Effector CD8-positive, alpha-beta T cell (primary cell): ENCODE measurements around the gene FAM167B.

Source experiments
- DNase-seq: peaks from one replicate; lab custom pipeline; 2025; lab: John Stamatoyannopoulos, UW
- total RNA-seq, 4 experiments: gene quantifications; one replicate each; lab custom pipeline; 2026; lab: John Stamatoyannopoulos, UW

The FAM167B gene
- total RNA-seq = 0.18 to 1.2 (median 0.27) reads per million in 4 experiments

DNA sequence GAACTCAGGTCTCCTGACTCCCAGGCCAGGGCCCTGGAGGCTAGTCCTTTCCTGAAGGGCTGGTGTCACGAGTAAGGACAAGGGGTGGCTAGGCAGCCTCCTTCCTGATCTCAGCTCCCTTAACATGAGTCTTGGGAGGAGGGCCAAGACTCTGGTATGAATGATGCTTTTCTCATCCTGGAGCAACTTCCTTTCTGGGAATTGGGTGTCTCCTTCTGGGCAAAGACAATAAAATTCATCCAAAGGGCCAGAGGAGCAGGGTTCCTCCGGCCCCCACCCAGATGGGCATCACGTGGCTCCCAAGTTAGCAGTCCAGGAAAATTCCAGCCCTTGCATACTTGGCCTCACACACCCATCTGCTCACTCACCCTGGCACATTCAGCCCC lies at the start of gene FAM167B:
Gene FAM167B, plus strand, starts transcription at position 335 of the 386 bp plus-strand sequence. CDS start 200 bp downstream, outside the sequence.
- no peak for DNase-seq

GRCh38 chr1:32197837-32198236 lies 49.2 kb upstream of the FAM167B start:
- no peak for DNase-seq

DNA sequence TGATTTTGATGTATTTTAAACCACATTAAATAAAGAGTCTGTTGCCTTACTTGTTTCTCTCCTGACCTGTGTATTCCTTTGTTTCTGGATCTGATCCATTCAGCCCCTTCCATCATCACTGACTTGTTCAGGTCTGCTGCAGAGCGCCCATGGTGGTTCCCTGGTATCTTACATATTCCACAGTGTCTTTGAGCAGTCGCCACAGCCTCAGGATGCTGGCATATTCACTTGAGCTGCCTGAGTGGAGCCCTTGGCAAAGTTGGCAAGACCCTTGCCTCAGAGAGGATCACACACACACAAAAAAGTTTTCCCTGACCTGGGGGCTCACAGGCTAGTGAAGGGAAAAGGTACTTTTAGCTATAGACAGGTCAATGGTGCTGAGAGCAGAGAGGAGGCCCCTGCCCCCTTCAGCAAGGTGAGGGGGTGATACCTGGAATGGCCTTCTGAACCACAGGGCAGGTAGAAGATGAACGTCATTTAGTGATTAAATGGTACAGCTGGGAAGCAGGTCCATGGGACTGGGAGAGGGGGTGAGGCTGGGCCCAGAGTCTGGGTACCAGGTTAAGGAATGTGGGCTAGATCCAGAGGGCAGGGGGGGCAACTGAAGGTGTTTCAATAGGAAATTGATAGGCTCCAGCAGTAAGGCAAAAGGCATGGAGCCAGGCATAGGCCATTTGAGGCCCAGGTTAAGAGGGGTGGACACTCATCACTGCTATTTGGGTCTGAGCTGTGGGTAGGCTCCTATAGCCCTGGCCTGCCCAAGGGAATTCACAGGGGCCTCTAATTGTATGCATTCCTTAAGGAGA lies 48.6 kb upstream of the FAM167B start:
- no peak for DNase-seq

- no peak for DNase-seq
Observed at GRCh38 chr1:32199043-32199716, 47.8 kb upstream of the FAM167B start.

DNA sequence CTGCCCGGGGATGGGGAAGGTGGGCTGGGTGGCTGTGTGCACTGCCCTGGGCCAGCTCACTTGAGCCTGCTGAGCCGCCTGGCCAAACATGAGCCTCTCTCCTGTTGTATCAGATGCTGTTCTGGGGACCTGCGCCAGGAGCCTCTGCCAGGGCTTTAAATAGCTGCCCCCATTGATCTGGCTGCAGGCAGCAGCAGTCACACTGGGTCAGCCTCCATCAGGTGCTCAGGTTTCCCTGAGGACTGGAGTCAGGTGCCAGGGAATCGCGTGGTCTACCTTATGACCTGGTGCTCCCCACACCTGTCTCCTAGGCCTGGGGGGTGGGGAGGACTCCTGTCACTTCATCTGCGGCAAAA lies 47.3 kb upstream of the FAM167B start:
- no peak for DNase-seq

- DNase-seq = peak; percentile 51
Observed at GRCh38 chr1:32200226-32201010, 46.6 kb upstream of the FAM167B start, which contains the start of gene CCDC28B. TSS of gene CCDC28B (plus strand) at chr1:32200595. CDS start at chr1:32201936, 1,341 bp downstream.

- peak; percentile 71 for DNase-seq
Observed at GRCh38 chr1:32201011-32201855, 45.8 kb upstream of the FAM167B start.

DNA sequence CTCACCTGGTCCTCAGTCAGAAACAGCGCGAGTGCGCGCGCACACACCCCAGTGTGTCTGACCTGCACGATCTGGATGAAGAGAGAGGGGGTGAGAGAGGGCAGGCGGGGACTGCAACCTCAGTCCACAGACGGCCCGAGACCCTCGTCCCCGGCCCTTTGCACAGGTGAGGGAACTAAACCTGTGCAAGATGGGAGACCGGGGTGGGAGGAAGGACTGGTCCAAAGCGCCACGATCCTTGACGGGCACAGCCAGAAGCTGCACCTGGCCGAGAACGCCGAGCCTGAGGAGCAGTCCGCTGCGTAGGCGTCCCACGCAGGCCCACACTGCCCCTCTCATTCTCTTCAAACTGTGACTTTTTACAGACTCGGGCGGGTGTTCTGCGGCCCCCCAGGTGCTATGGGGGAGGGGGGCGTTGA lies 42.1 kb upstream of the FAM167B start:
- no peak for DNase-seq

DNA sequence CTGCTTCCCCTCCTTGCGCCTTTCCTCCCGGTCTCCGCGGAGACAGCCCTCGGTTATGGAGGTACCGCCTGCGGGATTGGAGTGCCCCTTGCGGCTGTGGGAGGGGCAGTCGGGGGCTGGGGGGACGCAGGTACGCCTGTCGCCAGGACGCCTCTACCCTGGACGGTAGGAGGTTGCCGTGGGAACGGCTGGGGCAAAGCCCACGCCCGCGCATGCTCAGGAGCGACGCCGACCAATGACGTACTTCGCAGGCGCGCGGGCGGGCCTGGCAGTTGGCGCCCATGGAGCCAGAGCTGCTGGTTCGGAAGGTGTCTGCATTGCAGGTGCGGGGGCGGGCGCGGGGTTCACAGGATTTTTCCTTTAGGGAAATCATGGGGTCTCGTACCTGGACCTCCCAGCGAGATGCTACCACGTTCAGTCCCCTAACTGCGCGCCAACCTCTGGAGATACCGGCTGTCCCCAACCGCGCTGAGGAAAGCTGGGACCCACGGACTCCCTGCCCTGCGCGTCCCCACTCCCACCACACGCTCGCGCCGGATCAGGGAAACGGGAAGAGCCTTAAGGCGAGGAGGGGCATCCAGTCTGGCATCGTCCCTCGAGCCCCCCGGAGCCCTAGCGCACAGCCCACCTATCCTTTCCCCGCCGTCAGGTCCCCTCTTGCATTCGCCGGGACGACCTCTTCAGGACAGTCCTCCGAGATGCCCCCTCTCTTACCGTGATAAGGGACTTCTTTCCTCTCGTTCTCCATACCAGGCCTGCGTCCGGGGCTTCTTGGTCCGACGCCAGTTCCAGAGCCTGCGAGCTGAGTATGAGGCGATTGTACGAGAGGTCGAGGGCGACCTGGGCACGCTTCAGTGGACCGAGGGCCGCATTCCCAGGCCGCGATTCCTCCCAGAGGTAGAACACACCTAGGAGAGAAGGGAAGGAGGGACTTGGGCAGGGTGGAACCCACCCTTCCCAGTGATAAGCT lies 41.3 kb upstream of the FAM167B start, which contains the start of gene IQCC:
Gene IQCC, plus strand, starts transcription at position 271 of the 970 bp plus-strand sequence. Its CDS starts 11 bp downstream, at position 282.
- peak; percentile 81 for DNase-seq

DNA sequence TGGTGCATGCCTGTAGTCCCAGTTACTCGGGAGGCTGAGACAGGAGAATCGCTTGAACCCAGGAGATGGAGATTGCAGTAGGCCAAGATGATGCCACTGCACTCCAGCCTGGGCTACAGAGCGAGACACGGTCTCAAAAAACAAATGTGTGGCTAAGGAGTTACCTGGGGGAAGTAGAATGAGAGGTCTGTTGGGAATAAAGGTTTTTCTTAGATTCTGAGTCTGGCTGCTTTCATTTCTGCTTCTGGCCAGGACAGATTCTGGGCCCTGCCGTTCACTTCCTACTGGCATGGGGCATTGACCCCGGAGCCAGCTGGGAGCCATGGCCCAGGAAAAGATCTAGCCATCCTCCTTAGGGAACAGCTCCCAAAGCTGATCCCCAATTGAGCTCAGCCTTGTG lies 38.6 kb upstream of the FAM167B start:
- DNase-seq = no peak

GRCh38 chr1:32208891-32209328 lies 38.1 kb upstream of the FAM167B start, which contains the start of gene DCDC2B:
TSS of gene DCDC2B (plus strand) at chr1:32209089. CDS start at chr1:32209094, 5 bp downstream.
- no peak for DNase-seq

- peak; percentile 31 for DNase-seq
Observed at GRCh38 chr1:32215629-32216480, 31.2 kb upstream of the FAM167B start.

DNA sequence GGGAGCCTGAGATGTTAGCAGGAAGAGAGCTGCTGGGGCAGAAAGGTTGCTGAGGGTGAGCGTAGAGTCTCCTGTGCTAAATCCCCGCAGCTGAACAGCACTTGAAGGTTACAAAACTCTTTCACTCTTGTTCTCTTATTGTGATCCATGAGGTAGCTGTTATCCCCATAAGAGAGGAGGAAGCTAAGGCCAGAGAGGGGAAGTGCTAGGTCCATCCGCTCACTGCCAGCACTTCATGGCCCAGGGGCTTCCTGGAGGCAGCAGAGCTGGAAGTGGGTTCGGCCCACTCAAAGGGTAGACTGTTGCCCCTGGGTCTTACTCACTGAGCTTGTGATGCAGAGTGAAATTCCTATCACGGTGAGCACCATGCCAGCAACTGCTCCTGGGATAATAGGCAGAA lies 30.5 kb upstream of the FAM167B start:
- no peak for DNase-seq

- no peak for DNase-seq
Observed at GRCh38 chr1:32219022-32219421, 28.0 kb upstream of the FAM167B start.

- DNase-seq = no peak
Observed at GRCh38 chr1:32220746-32221580, 26.1 kb upstream of the FAM167B start.

- no peak for DNase-seq
Observed at GRCh38 chr1:32221581-32221979, 25.4 kb upstream of the FAM167B start.

DNA sequence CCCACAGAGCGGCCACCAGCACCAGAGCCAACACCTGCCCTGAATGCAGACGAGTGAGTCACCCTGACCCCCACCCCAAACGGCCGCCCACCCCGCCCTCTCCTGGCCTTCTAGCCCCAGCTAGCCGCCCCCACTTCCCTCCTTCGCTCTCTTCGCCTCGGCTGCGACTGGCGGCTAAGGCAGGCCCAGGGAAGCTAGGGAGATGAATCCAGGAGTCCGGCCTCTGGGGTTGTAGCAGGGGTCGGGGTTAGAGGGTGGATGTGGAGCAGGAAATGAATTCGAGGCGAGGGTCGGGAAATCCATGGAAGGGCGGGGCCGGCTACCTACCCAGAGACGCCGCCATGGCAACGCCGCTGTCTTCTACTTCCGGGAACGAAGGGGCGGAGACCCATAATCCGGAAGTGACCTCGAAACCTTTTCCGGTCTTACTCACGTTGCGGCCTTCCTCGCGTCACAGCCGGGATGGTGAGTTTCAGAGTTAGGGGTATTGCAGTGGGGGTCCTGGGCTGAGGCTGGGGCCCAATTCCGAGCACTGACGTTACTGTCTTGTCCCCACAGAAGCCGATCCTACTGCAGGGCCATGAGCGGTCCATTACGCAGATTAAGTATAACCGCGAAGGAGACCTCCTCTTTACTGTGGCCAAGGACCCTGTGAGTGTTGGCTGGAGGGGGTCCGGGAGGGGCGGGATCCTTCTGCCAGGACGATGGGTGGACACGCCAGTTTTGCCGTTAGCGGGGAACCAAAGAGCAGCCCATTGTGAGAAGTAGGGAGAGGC lies 24.9 kb upstream of the FAM167B start, which contains the start of the genes EIF3I and TMEM234:
Gene EIF3I, plus strand, starts transcription at position 428 of the 776 bp plus-strand sequence. Its CDS starts 35 bp downstream, at position 463.
Gene TMEM234, minus strand, starts transcription at position 374 of the 776 bp plus-strand sequence. Its CDS starts 31 bp downstream, at position 343.
- peak; percentile 81 for DNase-seq
